NK-92 treated with Interleukin-12 subunit alpha and Interleukin-12 subunit beta, amount 100 ng/mL, for 24 hours (cell line): ENCODE results near the gene HTR3D.
A peak's percentile ranks its signal among the peaks of the same experiment; 100 is the strongest.
"Not testable (repeated sequence)": the region's sequence is repeated elsewhere in the genome, so short reads cannot be mapped to it uniquely, and the experiment has no call there.

Experiments
- DNase-seq: peaks from one replicate; lab custom pipeline; 2025; lab: John Stamatoyannopoulos, UW

Gene HTR3D

DNA sequence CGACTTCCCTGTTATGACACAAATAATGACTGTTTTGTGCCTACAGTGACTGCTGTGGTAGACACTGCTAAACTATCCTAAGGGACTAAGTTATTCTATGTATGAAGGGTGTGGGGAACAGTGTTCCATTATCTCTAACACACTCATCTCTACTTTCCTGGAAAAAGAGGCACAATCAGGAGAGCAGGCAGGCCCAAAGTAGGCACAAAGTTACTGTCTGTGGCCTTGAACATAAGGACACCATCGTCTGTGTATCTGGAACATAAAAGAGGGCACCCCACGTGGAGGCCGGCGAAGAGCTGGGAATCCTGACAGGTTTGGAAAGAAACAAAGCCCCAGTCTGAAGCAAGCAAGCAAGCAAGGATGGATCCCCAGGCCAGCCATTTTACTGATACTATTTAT is 15.4 kb upstream of the HTR3D start:
- no peak for DNase-seq

DNA sequence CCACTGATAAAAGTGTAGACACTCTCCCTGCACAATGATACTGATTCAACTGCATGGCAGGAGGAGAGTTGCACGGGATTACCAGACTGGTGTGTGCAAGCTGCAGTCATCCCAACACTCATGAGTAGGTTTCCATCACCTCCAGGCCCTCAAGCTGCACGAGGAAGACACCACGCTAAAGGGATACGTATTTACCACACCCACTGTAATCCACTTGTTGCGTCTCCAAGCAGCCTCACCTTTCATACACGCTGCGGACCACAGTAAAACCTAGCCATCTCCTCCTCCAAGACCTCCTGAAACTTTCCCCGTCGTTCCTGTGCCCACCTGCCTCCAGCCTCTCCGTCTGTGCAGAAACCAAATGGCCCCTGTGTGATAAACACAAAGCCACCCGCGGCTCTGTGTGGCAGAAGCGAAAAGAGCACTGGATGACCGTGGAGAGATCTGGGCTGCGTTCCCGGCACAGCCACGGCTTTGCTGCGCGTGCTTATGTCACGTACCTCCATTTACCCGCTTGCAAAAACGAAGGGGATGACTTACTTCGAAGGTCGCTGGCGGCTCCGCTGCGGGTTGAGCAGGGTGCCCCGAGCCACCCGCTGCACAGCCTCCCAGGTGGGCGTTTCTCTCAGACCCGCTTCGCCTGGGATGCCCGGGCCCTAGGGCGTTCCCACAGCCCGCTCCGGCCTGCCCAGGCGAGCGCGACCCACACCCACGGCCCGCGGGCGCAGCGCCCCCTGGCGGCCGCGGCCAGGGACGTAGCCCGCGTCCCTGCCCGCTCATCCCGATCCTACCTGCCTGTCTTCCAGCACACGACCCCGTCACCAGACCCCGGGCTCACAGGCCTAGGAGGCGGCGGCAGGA is 14.5 kb upstream of the HTR3D start:
- peak; percentile 49 for DNase-seq

DNA sequence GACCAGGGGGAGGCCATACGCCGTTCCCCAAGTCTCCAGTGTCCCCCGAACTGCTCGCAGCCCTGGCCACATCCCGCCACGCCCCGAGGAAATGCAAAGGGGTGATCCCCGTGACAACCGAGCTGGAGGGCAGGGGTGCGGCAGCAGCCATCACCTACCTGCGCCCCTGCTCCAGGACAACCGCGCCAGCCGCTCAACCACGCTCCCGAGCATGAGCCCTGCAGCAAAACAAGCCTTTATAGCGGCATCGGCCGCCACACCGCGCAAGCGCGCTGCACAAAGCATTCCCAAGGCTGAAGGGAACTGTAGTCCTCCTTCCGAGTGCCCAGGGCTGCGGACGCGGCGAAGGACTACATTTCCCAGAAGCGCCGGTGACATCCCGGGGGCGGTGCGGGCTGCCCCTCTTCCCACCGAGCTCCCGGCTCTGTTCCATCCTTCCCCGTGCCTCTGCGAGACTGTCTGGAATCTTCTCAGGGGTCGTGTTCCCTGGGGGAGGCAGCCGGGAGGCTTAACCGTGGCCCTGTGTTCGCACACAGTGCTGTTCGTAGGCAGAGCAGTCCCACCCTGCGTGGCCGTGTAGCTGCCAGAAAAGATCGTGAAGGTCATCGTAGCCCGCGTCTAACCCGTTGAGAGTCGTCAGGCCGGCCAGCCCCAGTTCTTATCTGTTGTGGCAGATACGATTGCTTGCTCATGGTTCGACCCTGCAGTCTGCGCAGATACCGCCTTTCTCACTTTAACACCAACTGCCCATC is 13.7 kb upstream of the HTR3D start, which contains the start of gene ABCC5:
TSS of gene ABCC5 (minus strand) at position 213 of the 752 bp plus-strand sequence. CDS start 3,492 bp downstream, outside the sequence.
- peak; percentile 80 for DNase-seq

DNA sequence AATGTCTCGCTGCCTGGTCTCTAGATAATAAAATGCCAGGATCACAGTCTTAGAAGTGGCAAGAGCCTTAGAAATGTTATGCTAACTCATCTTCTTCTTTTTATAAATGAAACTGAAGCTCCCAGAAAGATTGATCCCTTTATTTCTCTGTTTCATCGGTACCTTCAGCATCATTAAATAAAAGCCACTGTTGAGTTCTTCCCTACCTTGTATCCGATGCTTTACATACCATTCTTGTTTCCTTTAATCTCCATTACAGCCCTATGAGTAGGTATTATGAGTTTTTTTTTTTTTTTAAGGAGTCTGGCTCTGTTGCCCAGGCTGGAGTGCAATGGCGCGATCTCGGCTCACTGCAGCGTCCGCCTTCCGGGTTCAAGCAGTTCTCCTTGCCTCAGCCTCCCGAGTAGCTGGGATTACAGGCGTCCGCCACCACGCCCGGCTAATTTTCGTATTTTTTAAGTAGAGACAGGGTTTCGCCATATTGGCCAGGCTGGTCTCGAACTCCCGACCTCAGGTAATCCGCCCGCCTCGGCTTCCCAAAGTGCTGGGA is 13.0 kb upstream of the HTR3D start:
- DNase-seq, result no peak

DNA sequence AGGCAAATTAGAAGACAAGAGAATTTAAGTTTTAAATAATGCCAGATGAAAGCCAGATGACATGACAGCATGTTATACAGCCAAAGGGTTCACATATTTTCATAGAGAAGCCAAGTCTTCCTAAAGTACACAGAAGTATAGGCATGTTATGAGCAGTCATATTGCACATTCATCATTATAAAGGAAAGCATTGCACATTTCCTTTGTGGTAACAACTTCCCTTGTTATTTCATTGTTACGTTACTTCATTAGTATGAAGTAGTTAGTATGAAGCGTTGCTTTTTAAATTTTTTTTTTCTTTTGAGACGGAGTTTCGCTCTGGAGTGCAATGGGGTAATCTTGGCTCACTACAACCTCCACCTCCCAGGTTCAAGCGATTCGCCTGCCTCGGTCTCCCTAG is 9.2 kb upstream of the HTR3D start:
- DNase-seq, result no peak

DNA sequence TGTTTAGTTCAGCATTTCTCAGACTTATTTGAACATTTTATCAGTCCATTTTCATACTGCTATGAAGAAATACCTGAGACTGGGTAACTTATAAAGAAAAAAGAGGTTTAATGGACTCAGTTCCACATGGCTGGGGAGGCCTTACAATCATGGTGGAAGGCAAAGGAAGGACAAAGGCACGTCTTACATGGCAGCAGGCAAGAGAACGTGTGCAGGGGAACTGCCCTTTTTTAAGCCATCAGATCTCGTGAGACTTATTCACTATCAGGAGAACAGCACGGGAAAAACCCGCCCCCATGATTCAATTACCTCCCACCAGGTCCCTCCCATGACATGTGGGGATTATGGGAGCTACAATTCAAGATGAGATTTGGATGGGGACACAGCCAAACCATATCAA is 6.3 kb upstream of the HTR3D start:
- DNase-seq, result not testable (repeated sequence)

DNA sequence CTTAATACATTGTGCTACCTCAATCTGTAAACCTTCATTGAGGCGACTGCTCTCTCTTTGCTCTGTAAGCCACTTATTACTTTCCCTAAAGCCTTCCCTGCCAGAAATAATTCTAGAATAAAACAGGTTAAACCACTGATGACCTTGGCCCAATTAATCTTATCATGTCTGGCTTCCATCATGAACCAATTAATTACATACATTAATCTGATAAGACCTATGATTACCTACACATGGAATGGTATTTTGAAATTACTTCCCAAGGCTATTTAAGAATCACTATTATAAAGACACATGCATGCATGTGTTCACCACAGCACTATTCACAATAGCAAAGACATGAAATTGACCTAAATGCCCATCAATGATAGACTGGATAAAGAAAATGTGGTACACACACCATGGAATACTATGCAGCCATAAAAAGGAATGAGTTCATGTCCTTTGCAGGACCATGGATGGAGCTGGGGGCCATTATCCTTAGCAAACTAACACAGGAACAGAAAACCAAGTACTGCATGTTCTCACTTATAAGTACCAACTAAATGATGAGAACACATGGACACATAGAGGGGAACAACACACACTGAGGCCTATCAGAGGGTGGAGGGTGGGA is 3.2 kb upstream of the HTR3D start:
- DNase-seq, result not testable (repeated sequence)

DNA sequence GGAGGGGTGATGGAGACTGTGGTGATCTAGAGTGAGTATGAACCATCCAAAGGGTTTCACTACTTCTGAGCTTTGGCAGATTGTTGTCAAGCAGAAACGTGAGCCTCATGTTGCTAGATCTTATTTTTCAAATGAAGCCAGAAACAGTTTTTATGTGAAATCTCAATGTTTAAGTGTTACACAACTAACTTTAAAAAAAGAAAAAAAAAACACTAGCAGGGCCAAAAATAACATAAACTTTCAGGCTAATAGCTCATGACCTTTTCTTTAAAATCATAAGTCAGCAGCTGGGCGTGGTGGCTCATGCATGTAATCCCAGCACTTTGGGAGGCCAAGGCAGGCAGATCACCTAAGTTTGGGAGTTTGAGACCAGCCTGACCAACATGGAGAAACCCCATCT is 2.1 kb upstream of the HTR3D start:
- no peak for DNase-seq

DNA sequence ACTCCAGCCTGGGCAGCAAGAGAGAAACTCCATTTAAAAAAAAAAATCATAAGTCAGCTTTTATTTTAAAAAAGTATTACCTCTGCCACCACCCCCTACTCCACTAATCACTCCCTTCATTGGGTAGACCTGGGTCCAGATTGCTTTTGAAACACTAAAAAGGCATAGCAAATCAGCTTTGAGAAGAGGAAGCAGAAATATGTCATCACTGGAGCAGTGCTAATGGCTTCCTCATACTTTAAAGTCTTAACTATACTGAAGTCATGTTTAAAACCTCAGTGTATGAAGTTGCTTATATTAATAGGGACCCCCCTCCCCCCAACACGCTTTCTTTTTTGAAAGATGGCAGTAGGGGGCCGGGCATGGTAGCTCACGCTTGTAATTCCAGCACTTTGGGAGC is 1.0 kb upstream of the HTR3D start:
- DNase-seq, result no peak

DNA sequence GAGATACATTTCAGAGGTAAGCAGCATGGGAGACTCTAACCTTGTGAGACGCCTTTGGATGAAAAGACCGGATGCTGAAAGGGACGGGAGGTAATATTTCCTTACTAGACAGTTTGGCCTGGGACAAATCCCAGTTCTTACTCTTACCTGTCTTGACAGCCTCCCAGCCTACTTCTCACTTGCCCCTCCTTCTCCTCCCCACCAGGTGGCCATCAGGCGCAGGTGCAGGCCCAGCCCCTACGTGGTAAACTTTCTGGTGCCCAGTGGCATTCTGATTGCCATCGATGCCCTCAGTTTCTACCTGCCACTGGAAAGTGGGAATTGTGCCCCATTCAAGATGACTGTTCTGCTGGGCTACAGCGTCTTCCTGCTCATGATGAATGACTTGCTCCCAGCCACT is 6.3 kb downstream of the HTR3D start:
- DNase-seq, result no peak

DNA sequence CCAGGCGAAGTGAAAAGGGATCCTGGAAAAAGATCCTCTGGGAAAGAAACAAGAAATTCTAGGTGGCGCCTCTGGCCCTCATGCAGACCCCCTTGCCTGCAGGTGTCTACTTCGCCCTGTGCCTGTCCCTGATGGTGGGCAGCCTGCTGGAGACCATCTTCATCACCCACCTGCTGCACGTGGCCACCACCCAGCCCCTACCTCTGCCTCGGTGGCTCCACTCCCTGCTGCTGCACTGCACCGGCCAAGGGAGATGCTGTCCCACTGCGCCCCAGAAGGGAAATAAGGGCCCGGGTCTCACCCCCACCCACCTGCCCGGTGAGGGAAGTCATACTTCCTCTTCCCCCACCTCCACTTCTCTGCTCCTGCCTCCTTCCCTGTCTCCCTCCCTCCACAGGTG is 6.8 kb downstream of the HTR3D start:
- not testable (repeated sequence) for DNase-seq

DNA sequence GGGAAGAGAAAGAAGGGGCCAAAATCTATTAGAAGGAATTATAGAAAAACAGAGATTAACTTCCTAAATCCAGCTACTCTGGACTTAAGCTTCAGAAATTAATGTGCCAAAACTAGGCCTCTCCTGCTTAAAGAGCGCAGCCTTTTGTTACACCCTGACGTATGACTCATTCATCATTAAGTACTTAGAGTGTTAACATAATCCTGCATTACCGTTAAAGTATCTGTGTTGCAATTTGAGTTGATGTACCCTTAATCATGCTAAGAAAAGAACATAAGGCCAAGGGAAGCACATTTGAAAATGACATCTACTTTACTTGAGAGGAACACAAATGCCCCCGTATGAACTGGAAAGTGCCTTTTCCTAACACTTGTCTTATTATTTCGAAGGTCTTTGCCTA is 7.9 kb downstream of the HTR3D start:
- no peak for DNase-seq

DNA sequence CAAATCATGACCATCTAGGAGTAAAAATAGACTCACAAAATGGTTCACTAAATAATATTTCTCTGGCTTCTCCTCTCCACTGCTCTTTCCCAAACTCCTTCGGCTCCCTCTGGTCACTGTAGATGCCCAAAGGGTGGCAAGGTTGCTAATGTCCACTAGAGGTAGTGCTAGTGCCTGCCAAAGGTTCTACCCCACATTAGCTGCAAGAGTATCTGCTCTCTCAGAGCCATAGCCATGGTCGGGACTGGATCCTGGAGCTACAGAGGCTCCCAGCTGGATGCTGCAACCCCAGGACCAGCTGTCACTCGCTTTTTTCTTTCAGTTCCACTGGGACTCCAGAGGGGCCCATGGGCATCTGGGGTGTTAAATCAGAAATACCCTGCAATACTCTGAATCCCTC is 8.5 kb downstream of the HTR3D start:
- no peak for DNase-seq

DNA sequence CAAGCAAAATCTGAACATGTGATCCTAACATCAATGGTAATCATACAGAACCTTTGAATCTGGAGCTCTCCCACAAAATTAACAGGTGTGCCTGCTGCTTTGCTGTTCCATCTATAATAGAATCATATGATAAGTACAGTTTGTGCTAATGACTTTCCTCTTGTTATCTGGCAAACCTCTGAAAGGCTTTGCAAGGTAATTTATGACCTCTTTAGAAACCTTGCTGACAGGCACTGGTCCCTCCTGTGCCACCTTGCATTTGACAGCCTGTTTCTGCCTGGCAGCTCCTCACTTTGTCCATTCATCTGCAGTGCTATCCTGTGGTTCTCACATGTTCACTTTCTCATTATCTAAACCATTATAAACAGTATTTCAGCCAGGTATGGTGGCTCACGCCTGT is 11.1 kb downstream of the HTR3D start:
- DNase-seq, result no peak

DNA sequence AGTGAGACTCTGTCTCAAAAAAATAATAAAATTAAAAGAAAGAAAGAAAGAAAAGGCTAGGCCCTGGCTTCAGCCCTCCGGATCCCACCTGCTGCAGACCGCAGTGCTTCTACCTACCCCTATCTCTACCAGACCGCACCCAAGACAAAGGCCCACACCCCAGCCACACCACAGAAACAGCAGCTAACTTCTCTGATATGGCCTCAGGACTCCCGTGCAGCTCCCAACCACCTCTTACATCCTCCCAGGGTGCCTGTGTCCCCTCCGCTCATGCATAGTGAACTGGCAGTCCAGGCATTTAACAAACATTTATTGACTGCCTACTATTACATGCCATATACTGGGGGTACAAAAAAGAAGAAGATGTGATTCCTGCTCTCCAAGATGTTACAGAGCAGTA is 14.5 kb downstream of the HTR3D start:
- DNase-seq, result no peak

DNA sequence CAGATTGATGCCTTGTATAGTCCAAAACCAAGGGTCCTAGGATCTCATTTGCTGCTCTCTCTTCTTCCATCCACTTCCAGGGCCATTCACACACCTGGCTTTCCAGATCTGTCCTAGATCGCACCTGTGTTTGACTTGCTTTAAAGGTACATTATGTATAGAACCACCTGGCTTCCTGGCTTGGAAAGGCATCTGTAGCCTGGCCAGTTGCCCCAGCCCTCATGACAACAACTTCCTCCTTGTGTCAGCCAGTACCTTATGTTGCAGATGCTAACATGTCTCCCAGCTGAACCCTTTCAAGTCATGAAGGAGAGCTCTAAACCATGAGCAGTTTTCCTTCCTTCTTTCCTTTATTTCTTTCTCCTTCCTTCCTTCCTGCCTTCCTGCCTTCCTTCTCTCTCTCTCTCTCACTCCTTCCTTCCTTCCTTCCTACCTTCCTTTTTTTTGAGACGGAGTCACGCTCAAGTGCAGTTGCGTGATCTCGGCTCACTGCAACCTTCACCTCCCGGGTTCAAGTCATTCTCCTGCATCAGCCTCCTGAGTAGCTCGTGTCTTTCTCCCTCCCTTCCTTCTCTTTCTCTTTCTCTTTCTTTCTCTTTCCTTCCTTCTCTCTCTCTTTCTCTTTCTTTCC is 18.8 kb downstream of the HTR3D start:
- DNase-seq, result no peak

DNA sequence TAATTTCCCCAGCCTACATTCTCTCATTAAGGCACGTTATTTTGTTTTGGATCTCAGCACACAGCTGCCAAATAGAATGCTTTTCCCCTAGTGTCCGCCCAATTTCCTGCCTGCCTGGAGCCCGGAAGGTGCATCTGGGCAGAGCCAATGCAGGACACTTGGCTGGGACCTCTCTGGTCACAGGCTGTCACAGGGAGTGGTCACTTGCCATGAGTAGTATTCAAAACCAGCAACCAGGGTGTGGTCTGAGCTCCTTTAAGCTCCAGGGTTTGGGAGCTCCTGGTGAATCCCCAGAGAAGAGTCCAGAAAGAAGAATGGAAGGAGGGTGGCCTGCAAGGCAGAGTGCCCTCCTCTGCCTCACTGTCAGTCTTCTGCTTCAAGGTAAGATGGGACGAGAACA is 21.2 kb downstream of the HTR3D start, which contains the start of gene HTR3C:
TSS of gene HTR3C (plus strand) at position 281 of the 400 bp plus-strand sequence. CDS start at position 315, 34 bp downstream.
- no peak for DNase-seq

DNA sequence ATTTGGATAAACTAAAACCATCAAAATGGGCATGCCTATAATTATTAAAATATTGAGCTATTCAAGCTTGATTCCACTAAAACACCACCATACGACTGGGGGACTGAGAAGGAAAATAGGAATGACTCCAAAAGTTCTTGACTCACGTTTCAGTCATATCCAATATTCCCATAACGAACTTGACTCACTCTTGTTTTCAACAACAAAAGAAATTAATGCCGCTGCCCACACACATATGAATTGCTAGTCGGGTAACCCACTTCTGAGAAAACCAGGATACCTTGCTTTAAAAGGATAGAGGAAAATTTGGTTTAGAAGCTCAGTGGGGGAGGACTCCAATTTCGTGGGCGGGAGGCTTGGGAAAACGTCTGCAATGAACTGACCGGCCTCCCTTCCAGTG is 26.5 kb downstream of the HTR3D start:
- DNase-seq, result no peak

DNA sequence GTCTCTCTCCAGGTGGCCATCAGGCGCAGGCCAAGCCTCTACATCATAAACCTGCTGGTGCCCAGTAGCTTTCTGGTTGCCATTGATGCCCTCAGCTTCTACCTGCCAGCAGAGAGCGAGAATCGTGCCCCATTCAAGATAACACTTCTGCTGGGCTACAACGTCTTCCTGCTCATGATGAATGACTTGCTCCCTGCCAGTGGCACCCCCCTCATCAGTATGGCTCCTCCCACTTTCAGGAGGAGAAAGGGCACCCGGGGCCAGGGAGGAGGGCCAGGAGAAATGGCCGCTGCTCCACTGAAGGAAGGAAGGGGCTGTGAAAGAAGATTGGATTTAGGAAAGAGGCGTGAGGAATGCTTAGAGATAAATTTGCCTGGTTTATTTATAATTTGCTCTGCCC is 27.9 kb downstream of the HTR3D start:
- DNase-seq, result no peak

DNA sequence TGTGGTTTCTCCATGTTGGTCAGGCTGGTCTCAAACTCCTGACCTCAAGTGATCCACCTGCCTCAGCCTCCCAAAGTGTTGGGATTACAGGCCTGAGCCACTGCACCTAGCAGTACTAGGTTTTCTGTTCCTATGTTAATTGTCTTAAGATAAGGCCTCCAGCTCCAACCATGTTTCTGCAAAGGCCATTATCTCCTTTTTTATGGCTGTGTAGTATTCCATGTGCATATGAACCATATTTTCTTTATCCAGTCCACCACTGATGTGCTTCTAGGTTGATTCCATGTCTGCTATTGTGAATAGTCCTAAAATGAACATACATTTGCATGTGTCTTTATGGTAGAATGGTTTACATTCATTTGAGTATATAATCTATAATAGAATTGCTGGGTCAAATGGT is 31.1 kb downstream of the HTR3D start:
- DNase-seq, result no peak

DNA sequence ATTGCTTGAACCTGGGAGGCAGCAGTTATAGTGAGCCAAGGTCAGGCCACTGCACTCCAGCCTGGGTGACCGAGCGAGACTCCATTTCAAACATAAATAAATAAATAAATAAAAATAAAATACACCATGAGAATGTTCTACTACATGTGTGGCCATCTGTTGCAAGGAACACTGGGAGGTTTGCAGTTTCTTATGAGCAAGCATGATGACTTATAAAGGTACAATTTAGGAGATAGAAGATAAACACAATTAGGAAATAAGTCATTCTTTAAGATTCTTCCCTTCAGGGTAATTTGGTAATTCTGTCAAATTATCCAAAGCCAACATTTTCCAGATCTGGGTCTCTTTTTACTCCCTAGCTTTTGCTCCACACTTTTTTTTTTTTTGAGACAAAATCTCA is 34.7 kb downstream of the HTR3D start:
- DNase-seq, result no peak

DNA sequence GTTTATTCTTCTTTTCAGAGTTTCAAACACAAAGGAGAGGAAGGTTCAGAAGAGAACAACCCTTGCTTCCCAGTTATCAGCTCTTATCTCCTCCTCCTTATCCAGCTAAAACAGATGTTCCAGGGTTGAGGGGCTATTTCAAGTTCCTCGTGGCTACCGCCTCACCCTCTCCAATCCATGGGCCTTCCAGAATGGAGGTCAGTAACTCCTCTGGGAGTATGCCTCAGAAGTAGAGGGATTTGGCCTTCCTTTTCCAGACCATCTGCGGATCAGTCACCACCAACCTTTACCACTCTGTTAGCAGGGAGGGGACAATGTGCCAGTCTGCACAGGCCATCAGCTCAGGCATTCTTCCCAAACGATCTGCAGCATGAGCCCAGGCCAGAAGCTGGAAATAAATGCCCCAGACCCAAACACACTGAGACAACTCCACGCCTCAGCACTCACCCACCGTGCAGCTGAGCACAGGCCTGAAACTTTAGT is 36.1 kb downstream of the HTR3D start:
- no peak for DNase-seq
